SU-DHL-6 (cell line): ENCODE measurements around the gene FAM3B.

Experiments used
- H2AFZ ChIP-seq: fragments of 200-600 bp; sonication (generic); 2 replicates; pipeline ENCODE4 v1.6.1; 2014; ENCODE audit warnings: low read depth, mild to moderate bottlenecking, moderate library complexity, mixed read lengths, antibody characterized with exemption, low read length; ENCODE audit not compliant: severe bottlenecking
- H3F3A ChIP-seq: fragments of 200-600 bp; shearing (Covaris generic); 2 replicates; pipeline ENCODE4 v1.6.0; 2016; ENCODE audit warnings: antibody characterized with exemption, mild to moderate bottlenecking; ENCODE audit not compliant: insufficient read depth
- H3K27ac ChIP-seq: fragments of 200-600 bp; sonication (generic); 2 replicates; pipeline ENCODE4 v1.5.1; 2016; ENCODE audit warnings: low read depth, mild to moderate bottlenecking, low read length, moderate library complexity, mixed read lengths
- H3K27me3 ChIP-seq: fragments of 200-600 bp; sonication (generic), shearing (Covaris generic); 2 replicates; pipeline ENCODE4 v1.6.0; 2014; ENCODE audit warnings: mild to moderate bottlenecking, low read length
- H3K36me3 ChIP-seq: fragments of 200-600 bp; sonication (generic); 2 replicates; pipeline ENCODE4 v1.6.1; 2014; ENCODE audit warnings: mild to moderate bottlenecking, low read length, mixed read lengths
- H3K4me2 ChIP-seq: fragments of 300-600, 200-600 bp; shearing (Covaris generic), sonication (generic); 2 replicates; pipeline ENCODE4 v1.6.0; 2014; ENCODE audit warnings: low read length, low read depth, mild to moderate bottlenecking; ENCODE audit not compliant: poor library complexity, severe bottlenecking
- H3K4me3 ChIP-seq: fragments of 200-600 bp; sonication (generic); 2 replicates; pipeline ENCODE4 v1.5.1; 2014; ENCODE audit warnings: antibody characterized with exemption, low read length, mild to moderate bottlenecking, mixed read lengths; ENCODE audit not compliant: insufficient read depth, poor library complexity, severe bottlenecking
- H3K79me2 ChIP-seq: fragments of 200-600 bp; sonication (generic); 2 replicates; pipeline ENCODE4 v1.6.1; 2014; ENCODE audit warnings: mild to moderate bottlenecking, low read length, moderate library complexity; ENCODE audit not compliant: insufficient read depth
- H3K9ac ChIP-seq: fragments of 200-600 bp; sonication (generic); 2 replicates; pipeline ENCODE4 v1.7.0; 2014; ENCODE audit warnings: mild to moderate bottlenecking, low read length
- H3K9me2 ChIP-seq: fragments of 200-600 bp; sonication (generic); replicated peaks from 2 replicates; pipeline ENCODE4 v1.6.1; 2014; ENCODE audit warnings: low read length; ENCODE audit not compliant: insufficient read depth
- H3K9me3 ChIP-seq: fragments of 200-600 bp; sonication (generic); 2 replicates; pipeline ENCODE4 v1.6.1; 2014; ENCODE audit warnings: low read length, mixed read lengths; ENCODE audit not compliant: insufficient read depth
- H4K20me1 ChIP-seq: fragments of 200-600 bp; sonication (generic); 2 replicates; pipeline ENCODE4 v1.6.1; 2014; ENCODE audit warnings: low read depth, mild to moderate bottlenecking, antibody characterized with exemption, low read length, moderate library complexity, mixed read lengths
- CTCF ChIP-seq: fragments of 200-600 bp; sonication (generic); IDR thresholded peaks from one replicate; pipeline ENCODE4 v1.5.1; 2017; ENCODE audit warnings: antibody characterized with exemption, mild to moderate bottlenecking, low read length, moderate library complexity; ENCODE audit not compliant: insufficient read depth, poor library complexity, severe bottlenecking
- EZH2phosphoT487 ChIP-seq: fragments of 200-600 bp; sonication (generic), shearing (Covaris generic); conservative IDR thresholded peaks from 2 replicates; pipeline ENCODE4 v1.6.1; 2018; ENCODE audit warnings: mild to moderate bottlenecking, antibody characterized with exemption, low read length, moderate library complexity, mixed read lengths

FAM3B gene

GRCh38 chr21:41369105-41369919 is 52.7 kb downstream of the FAM3B start:
- peak overlapping the region; percentile 70 for H3K9ac ChIP-seq
- no peaks in the 10 kb centered on the region for H3K9me3 ChIP-seq
- peaks cover 42% of the 10 kb centered on the region for H3K79me2 ChIP-seq
- no peaks in the 10 kb centered on the region for H3K27me3 ChIP-seq
- no peaks in the 10 kb centered on the region for H4K20me1 ChIP-seq
- H3K9me2 ChIP-seq, result no peaks in the 10 kb centered on the region
- peak overlapping the region; percentile 70 for H3K4me3 ChIP-seq
- peak overlapping the region; percentile 90 for H2AFZ ChIP-seq
- peaks cover 19% of the 10 kb centered on the region for H3F3A ChIP-seq
- H3K4me2 ChIP-seq, result peak overlapping the region; percentile 89
- peak overlapping the region; percentile 83 for H3K27ac ChIP-seq
- TF ChIP-seq CTCF (no peak), EZH2phosphoT487 (no peak)
- H3K36me3 ChIP-seq, result no peaks in the 10 kb centered on the region

- Histone ChIP-seq H2AFZ (peak overlapping the region; percentile 82), H3F3A (peaks cover 19% of the 10 kb centered on the region), H3K36me3 (no peaks in the 10 kb centered on the region), H3K27me3 (no peaks in the 10 kb centered on the region), H3K79me2 (peaks cover 51% of the 10 kb centered on the region), H3K9me2 (no peaks in the 10 kb centered on the region), H3K9me3 (no peaks in the 10 kb centered on the region), H3K9ac (peak overlapping the region; percentile 70), H3K4me3 (peak overlapping the region; percentile 70), H3K27ac (peak overlapping the region; percentile 83), H4K20me1 (no peaks in the 10 kb centered on the region), H3K4me2 (peak overlapping the region; percentile 89)
- no peak for TF ChIP-seq CTCF
- TF ChIP-seq EZH2phosphoT487, result no peak
These were observed 53.6 kb downstream of the FAM3B start for GRCh38 chr21:41369920-41370839.

GRCh38 chr21:41370840-41371684 is 54.5 kb downstream of the FAM3B start:
- peak overlapping the region; percentile 70 for H3K9ac ChIP-seq
- H3K9me3 ChIP-seq, result no peaks in the 10 kb centered on the region
- no peaks in the 10 kb centered on the region for H3K27me3 ChIP-seq
- H4K20me1 ChIP-seq, result no peaks in the 10 kb centered on the region
- TF ChIP-seq EZH2phosphoT487 (no peak), CTCF (no peak)
- H2AFZ ChIP-seq, result peak overlapping the region; percentile 82
- H3K27ac ChIP-seq, result peak overlapping the region; percentile 83
- H3K4me3 ChIP-seq, result peak overlapping the region; percentile 70
- no peaks in the 10 kb centered on the region for H3K36me3 ChIP-seq
- H3K4me2 ChIP-seq, result peak overlapping the region; percentile 89
- H3K9me2 ChIP-seq, result no peaks in the 10 kb centered on the region
- peaks cover 56% of the 10 kb centered on the region for H3K79me2 ChIP-seq
- H3F3A ChIP-seq, result peaks cover 19% of the 10 kb centered on the region
